HepG2 (cell line): ENCODE measurements around the gene CYB5R3. TPM values are rescaled to one million over a fixed set of nuclear protein-coding genes. Genes with fewer than 3 reads are reported as not detected.
A peak's percentile ranks its signal among the peaks of the same experiment; 100 is the strongest.

Source experiments
- DPF2 ChIP-seq: sonication (generic); formaldehyde crosslinking; IDR thresholded peaks from 2 replicates; pipeline ENCODE4 v1.4.0; 2020; ENCODE audit warnings: mild to moderate bottlenecking, low read depth, missing genetic modification reagents, borderline replicate concordance
- FOXA3 ChIP-seq: IDR thresholded peaks from 2 replicates; pipeline ENCODE4 v1.6.1; 2016; ENCODE audit warnings: missing genetic modification reagents, missing compliant biosample characterization
- FOXC1 ChIP-seq: sonication (generic); formaldehyde crosslinking; IDR thresholded peaks from 2 replicates; pipeline ENCODE4 v1.8.0; 2022; ENCODE audit warnings: mild to moderate bottlenecking, missing genetic modification reagents, borderline replicate concordance
- FOXO1 ChIP-seq: sonication (generic); formaldehyde crosslinking; IDR thresholded peaks from 2 replicates; pipeline ENCODE4 v1.4.0; 2020; ENCODE audit warnings: missing genetic modification reagents
- GABPB1 ChIP-seq: IDR thresholded peaks from 2 replicates; pipeline ENCODE4 v1.6.1; 2016; ENCODE audit warnings: mild to moderate bottlenecking, missing genetic modification reagents, moderate library complexity, missing compliant biosample characterization
- HOXA3 ChIP-seq: sonication (generic); formaldehyde crosslinking; IDR thresholded peaks from 2 replicates; pipeline ENCODE4 v1.5.0; 2020; ENCODE audit warnings: missing genetic modification reagents
- PAF1 ChIP-seq: IDR thresholded peaks from 2 replicates; pipeline ENCODE4 v1.6.1; 2016; ENCODE audit warnings: missing genetic modification reagents, missing compliant biosample characterization
- PITX1 ChIP-seq: sonication (generic); formaldehyde crosslinking; IDR thresholded peaks from 2 replicates; pipeline ENCODE4 v1.5.1; 2020; ENCODE audit warnings: mild to moderate bottlenecking, missing genetic modification reagents
- RBFOX2 ChIP-seq: fragments of 200-400 bp; formaldehyde crosslinking; IDR thresholded peaks from 2 replicates; pipeline ENCODE4 v1.6.1; 2017; ENCODE audit warnings: low read depth, mild to moderate bottlenecking, low read length
- RBM39 ChIP-seq: fragments of 200-400 bp; formaldehyde crosslinking; IDR thresholded peaks from one replicate; pipeline ENCODE4 v1.6.1; 2018; ENCODE audit warnings: antibody characterized with exemption, mild to moderate bottlenecking, low read depth, low read length; ENCODE audit not compliant: poor library complexity, severe bottlenecking
- SAP130 ChIP-seq: IDR thresholded peaks from 2 replicates; pipeline ENCODE4 v1.6.1; 2016; ENCODE audit warnings: low read depth
- SOX6 ChIP-seq, 2 experiments: fragments of 450-650 bp in 1 of 2; sonication (generic) in 1 of 2; formaldehyde crosslinking in 1 of 2; IDR thresholded peaks; 2 replicates each; pipeline versions ENCODE4 v1.4.0 to v1.6.1; 2017 to 2020; ENCODE audit warnings: antibody characterized with exemption in 1 of 2, mild to moderate bottlenecking in 1 of 2, missing genetic modification reagents in 1 of 2
- TBX2 ChIP-seq: sonication (generic); formaldehyde crosslinking; IDR thresholded peaks from 2 replicates; pipeline ENCODE4 v1.5.0; 2020; ENCODE audit warnings: missing genetic modification reagents, mild to moderate bottlenecking, borderline replicate concordance
- ZFX ChIP-seq: sonication (generic); formaldehyde crosslinking; IDR thresholded peaks from 2 replicates; pipeline ENCODE4 v1.4.0; 2020; ENCODE audit warnings: mild to moderate bottlenecking, low read depth, missing genetic modification reagents, moderate library complexity
- ZNF577 ChIP-seq: sonication (generic); formaldehyde crosslinking; IDR thresholded peaks from 2 replicates; pipeline ENCODE4 v1.4.0; 2020; ENCODE audit warnings: mild to moderate bottlenecking, low read depth, missing genetic modification reagents, borderline replicate concordance
- ZNF619 ChIP-seq: sonication (generic); formaldehyde crosslinking; IDR thresholded peaks from 2 replicates; pipeline ENCODE4 v1.4.0; 2020; ENCODE audit warnings: mild to moderate bottlenecking, missing genetic modification reagents
- polyA plus RNA-seq, 8 experiments: library from polyadenylated mRNA; depleted of rRNA in 3 of 8; stranded (reverse) in 7 of 8; unstranded in 1 of 8; fragments of >200 nt; fragmentation: Illumina TruSeq in 4 of 8; extraction: Trizol in 4 of 8; gene quantifications; 2 replicates each; pipeline versions ENCODE4 v1.2.1 to v1.2.3, GENCODE V29; 2011 to 2016; ENCODE audit warnings: low read depth in 4 of 8, missing spikeins in 1 of 8, mixed read lengths in 1 of 8; ENCODE audit not compliant: insufficient read depth in 1 of 8
- total RNA-seq, 5 experiments: library from RNA; depleted of rRNA; stranded (reverse); fragments of >200 nt; fragmentation: Illumina TruSeq; extraction: Trizol; gene quantifications; 2 replicates each; pipeline ENCODE4 v1.2.3, GENCODE V29; 2016; ENCODE audit warnings: low read depth in 1 of 5
- TF ChIP-seq, protein P1 (sequence below): IDR thresholded peaks from 2 replicates; pipeline ENCODE4 v1.6.1; 2016; ENCODE audit warnings: mild to moderate bottlenecking, missing biosample characterization, missing genetic modification reagents
- TF ChIP-seq, protein P2 (sequence below): sonication (generic); IDR thresholded peaks from 2 replicates; pipeline ENCODE4 v1.6.1; 2016; ENCODE audit warnings: low read depth, borderline replicate concordance
- TF ChIP-seq, protein P3 (sequence below): sonication (generic); formaldehyde crosslinking; IDR thresholded peaks from 2 replicates; pipeline ENCODE4 v1.5.0; 2020; ENCODE audit warnings: mild to moderate bottlenecking, missing genetic modification reagents, borderline replicate concordance
- TF ChIP-seq, protein P4 (sequence below): sonication (generic); formaldehyde crosslinking; IDR thresholded peaks from 2 replicates; pipeline ENCODE4 v1.5.1; 2020; ENCODE audit warnings: mild to moderate bottlenecking, missing genetic modification reagents, borderline replicate concordance

The CYB5R3 gene
- total and polyA plus RNA-seq, 2 of the 13 experiments (the other 11 are each of a cell fraction or from before 2014, with no cell fraction given): 32.4 to 305 TPM

DNA sequence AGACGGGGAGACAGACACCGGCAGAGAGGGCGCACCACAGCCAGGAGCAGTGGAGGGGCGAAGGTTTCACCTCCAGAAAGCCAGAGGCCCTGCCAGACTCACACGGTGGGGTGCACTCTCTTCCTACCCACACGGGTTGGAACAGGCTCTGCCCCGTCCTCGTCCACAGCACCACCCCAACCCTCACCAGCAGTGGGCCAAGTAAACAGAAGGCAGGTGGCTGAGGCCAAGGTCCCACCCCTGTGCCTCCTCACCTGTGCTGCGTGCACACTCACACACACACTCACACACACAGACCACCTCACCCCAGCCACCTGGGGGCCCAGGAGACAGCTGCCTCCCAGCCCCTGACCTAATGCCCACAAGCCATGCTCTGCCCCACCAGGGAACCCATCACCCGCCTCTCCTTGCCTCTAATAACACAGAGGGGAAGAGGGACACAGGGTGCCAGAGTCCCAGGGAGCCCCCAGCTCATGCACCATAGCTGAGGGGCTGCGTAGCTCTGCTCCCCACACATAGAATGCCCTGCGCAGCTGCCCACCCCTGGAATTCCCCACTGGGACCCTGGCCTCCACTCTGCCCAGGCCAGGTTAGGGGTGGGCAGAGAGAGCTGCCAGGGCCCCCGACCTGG lies 3.1 kb downstream of the CYB5R3 start (continued):
- TF ChIP-seq RBM39 (peak; percentile 28), GABPB1 (CRISPR knock-in tag) (peak; percentile 20; the same call in 1 of the 2 replicates), DPF2 (CRISPR knock-in tag) (no peak), PAF1 (CRISPR knock-in tag) (0 out of 2 replicates have a peak, but pooled peaks have one; percentile 54), ZNF619 (CRISPR knock-in tag) (0 out of 2 replicates have a peak, but pooled peaks have one; percentile 47), TBX2 (CRISPR knock-in tag) (peak; percentile 24; the same call in 1 of the 2 replicates), FOXC1 (CRISPR knock-in tag) (peak; percentile 56; the same call in 1 of the 2 replicates), ZFX (CRISPR knock-in tag) (peak; percentile 38; the same call in 1 of the 2 replicates), PITX1 (0 out of 2 replicates have a peak, but pooled peaks have one; percentile 3), FOXA3 (peak; percentile 60; the same call in 1 of the 2 replicates), SOX6 (IDR thresholded peaks at IDR 0.05) (no peak), SOX6 (CRISPR knock-in tag; IDR thresholded peaks at IDR 0.05) (0 out of 2 replicates have a peak, but pooled peaks have one; percentile 25), ZNF577 (no peak), FOXO1 (CRISPR knock-in tag) (peak; percentile 70; the same call in 1 of the 2 replicates), HOXA3 (CRISPR knock-in tag) (peak; percentile 25; the same call in 1 of the 2 replicates), RBFOX2 (peak; percentile 49; the same call in 1 of the 2 replicates), SAP130 (peak; percentile 70)
- TF ChIP-seq, protein P1, sequence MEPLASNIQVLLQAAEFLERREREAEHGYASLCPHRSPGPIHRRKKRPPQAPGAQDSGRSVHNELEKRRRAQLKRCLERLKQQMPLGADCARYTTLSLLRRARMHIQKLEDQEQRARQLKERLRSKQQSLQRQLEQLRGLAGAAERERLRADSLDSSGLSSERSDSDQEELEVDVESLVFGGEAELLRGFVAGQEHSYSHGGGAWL (CRISPR knock-in tag): peak; percentile 41; the same call in 1 of the 2 replicates
- TF ChIP-seq, protein P2, sequence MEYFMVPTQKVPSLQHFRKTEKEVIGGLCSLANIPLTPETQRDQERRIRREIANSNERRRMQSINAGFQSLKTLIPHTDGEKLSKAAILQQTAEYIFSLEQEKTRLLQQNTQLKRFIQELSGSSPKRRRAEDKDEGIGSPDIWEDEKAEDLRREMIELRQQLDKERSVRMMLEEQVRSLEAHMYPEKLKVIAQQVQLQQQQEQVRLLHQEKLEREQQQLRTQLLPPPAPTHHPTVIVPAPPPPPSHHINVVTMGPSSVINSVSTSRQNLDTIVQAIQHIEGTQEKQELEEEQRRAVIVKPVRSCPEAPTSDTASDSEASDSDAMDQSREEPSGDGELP: peak; percentile 75; the same call in 1 of the 2 replicates
- TF ChIP-seq, protein P3, sequence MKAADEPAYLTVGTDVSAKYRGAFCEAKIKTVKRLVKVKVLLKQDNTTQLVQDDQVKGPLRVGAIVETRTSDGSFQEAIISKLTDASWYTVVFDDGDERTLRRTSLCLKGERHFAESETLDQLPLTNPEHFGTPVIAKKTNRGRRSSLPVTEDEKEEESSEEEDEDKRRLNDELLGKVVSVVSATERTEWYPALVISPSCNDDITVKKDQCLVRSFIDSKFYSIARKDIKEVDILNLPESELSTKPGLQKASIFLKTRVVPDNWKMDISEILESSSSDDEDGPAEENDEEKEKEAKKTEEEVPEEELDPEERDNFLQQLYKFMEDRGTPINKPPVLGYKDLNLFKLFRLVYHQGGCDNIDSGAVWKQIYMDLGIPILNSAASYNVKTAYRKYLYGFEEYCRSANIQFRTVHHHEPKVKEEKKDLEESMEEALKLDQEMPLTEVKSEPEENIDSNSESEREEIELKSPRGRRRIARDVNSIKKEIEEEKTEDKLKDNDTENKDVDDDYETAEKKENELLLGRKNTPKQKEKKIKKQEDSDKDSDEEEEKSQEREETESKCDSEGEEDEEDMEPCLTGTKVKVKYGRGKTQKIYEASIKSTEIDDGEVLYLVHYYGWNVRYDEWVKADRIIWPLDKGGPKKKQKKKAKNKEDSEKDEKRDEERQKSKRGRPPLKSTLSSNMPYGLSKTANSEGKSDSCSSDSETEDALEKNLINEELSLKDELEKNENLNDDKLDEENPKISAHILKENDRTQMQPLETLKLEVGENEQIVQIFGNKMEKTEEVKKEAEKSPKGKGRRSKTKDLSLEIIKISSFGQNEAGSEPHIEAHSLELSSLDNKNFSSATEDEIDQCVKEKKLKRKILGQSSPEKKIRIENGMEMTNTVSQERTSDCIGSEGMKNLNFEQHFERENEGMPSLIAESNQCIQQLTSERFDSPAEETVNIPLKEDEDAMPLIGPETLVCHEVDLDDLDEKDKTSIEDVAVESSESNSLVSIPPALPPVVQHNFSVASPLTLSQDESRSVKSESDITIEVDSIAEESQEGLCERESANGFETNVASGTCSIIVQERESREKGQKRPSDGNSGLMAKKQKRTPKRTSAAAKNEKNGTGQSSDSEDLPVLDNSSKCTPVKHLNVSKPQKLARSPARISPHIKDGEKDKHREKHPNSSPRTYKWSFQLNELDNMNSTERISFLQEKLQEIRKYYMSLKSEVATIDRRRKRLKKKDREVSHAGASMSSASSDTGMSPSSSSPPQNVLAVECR (CRISPR knock-in tag): peak; percentile 39; the same call in 1 of the 2 replicates
- TF ChIP-seq, protein P4, sequence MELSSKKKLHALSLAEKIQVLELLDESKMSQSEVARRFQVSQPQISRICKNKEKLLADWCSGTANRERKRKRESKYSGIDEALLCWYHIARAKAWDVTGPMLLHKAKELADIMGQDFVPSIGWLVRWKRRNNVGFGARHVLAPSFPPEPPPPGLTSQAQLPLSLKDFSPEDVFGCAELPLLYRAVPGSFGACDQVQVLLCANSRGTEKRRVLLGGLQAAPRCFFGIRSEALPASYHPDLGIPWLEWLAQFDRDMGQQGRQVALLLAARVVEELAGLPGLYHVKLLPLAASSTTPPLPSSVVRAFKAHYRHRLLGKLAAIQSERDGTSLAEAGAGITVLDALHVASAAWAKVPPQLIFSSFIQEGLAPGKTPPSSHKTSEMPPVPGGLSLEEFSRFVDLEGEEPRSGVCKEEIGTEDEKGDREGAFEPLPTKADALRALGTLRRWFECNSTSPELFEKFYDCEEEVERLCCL (CRISPR knock-in tag): no peak
